ENCODE results near the gene FAM162A. TPM values are rescaled to one million over a fixed set of nuclear protein-coding genes. Genes with fewer than 3 reads are reported as not detected.

FAM162A gene
- polyA plus RNA-seq, 1 donor from 2014 or later: 16.2 TPM

DNA sequence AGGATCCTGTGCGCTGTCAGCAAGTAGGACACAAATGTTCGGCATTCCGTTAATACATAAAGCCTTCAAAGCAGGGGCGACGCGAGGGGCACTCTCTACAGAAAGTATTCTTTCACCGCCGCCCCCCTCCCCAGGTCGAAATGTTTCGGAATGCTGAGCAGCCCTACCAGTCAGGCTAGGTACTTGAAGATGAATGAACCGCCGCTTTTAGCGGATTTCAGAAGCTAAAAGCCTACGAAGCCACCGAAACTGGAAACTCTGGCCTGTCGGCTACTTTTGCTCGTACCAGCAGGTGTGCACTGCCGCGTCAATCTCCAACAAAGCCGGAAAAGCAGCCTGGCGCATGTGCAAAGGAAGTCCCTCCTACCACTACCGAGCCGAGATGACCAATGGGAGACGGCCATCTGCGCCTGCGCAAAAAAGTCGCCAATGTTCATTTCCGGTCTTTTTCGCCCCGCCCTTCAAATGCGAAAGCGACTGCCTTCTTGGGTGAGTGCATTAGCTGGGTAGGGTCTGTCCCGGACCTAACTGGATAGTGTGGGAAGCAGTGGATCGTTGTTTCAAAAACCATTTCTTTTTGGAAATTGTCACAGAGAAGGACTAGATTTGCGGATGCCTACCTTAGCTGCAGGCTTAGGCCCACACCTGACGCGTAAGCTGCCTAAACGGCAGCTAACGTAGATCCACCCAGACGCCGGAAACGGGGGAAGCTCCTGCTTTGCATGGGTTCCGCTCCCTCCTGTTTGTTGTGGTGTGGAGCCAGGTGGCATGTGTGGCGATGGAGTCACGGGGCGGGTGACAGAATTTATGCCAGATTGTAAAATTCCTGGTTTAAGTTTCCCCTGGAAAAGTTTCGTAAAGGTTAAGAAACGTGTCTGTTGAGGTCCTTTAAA is 32.0 kb downstream of the FAM162A start, which contains the start of gene WDR5B:
Gene WDR5B (minus strand): TSS at position 301 of the 893 bp plus-strand sequence. CDS start 534 bp downstream, outside the sequence.
- H2AFZ ChIP-seq (ENCODE audit: low read depth, low read length): peak within 1 kb of the TSS; percentile 84
- TF ChIP-seq POLR2AphosphoS5 (IDR thresholded peaks at IDR 0.05) (peak; percentile 92), RAD21 (conservative IDR thresholded peaks at IDR 0.05) (peak; percentile 41), SMC3 (conservative IDR thresholded peaks at IDR 0.05; ENCODE audit: poor library complexity) (peak; percentile 51), TAF1 (IDR thresholded peaks at IDR 0.05; ENCODE audit: low read depth) (peak; percentile 88), EP300 (conservative IDR thresholded peaks at IDR 0.05; ENCODE audit: poor library complexity, severe bottlenecking) (peak; percentile 77), EZH2 (IDR thresholded peaks at IDR 0.05; ENCODE audit: borderline replicate concordance, insufficient read depth, low read length, poor library complexity, severe bottlenecking) (no peak), MXI1 (conservative IDR thresholded peaks at IDR 0.05; ENCODE audit: poor library complexity, severe bottlenecking) (peak; percentile 94)
- TF ChIP-seq, protein P1, sequence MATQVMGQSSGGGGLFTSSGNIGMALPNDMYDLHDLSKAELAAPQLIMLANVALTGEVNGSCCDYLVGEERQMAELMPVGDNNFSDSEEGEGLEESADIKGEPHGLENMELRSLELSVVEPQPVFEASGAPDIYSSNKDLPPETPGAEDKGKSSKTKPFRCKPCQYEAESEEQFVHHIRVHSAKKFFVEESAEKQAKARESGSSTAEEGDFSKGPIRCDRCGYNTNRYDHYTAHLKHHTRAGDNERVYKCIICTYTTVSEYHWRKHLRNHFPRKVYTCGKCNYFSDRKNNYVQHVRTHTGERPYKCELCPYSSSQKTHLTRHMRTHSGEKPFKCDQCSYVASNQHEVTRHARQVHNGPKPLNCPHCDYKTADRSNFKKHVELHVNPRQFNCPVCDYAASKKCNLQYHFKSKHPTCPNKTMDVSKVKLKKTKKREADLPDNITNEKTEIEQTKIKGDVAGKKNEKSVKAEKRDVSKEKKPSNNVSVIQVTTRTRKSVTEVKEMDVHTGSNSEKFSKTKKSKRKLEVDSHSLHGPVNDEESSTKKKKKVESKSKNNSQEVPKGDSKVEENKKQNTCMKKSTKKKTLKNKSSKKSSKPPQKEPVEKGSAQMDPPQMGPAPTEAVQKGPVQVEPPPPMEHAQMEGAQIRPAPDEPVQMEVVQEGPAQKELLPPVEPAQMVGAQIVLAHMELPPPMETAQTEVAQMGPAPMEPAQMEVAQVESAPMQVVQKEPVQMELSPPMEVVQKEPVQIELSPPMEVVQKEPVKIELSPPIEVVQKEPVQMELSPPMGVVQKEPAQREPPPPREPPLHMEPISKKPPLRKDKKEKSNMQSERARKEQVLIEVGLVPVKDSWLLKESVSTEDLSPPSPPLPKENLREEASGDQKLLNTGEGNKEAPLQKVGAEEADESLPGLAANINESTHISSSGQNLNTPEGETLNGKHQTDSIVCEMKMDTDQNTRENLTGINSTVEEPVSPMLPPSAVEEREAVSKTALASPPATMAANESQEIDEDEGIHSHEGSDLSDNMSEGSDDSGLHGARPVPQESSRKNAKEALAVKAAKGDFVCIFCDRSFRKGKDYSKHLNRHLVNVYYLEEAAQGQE (IDR thresholded peaks at IDR 0.05; ENCODE audit: borderline replicate concordance): peak; percentile 91
- TF ChIP-seq, protein P2, sequence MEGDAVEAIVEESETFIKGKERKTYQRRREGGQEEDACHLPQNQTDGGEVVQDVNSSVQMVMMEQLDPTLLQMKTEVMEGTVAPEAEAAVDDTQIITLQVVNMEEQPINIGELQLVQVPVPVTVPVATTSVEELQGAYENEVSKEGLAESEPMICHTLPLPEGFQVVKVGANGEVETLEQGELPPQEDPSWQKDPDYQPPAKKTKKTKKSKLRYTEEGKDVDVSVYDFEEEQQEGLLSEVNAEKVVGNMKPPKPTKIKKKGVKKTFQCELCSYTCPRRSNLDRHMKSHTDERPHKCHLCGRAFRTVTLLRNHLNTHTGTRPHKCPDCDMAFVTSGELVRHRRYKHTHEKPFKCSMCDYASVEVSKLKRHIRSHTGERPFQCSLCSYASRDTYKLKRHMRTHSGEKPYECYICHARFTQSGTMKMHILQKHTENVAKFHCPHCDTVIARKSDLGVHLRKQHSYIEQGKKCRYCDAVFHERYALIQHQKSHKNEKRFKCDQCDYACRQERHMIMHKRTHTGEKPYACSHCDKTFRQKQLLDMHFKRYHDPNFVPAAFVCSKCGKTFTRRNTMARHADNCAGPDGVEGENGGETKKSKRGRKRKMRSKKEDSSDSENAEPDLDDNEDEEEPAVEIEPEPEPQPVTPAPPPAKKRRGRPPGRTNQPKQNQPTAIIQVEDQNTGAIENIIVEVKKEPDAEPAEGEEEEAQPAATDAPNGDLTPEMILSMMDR (IDR thresholded peaks at IDR 0.05; ENCODE audit: poor library complexity, severe bottlenecking): peak; percentile 44
- no peaks in the 10 kb centered on the region for H3F3A ChIP-seq (ENCODE audit: insufficient read depth, low read length, poor library complexity, severe bottlenecking)

DNA sequence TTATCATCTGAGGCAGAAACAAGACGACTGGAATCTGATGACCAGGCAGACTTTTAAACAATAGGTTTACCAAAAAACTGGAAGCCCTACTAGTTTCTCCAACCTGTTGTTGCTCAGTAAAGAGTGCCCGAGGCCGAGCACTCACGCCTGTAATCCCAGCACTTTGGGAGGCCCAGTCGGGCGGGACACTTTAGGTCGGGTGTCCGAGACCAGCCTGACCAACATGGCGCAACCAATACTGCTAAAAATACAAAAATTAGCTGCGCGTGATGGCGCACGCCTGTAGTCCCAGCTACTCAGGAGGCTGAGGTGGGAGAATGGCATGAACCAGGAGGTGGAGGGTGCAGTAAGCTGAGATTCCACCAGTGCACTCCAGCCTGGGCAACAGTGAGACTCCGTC is 33.0 kb downstream of the FAM162A start:
- H3K4me2 ChIP-seq (ENCODE audit: low read length): peak overlapping the region; percentile 77
- peak overlapping the region; percentile 82 for H3K9ac ChIP-seq (ENCODE audit: low read length)
- H3K9me3 ChIP-seq (ENCODE audit: low read length): no peaks in the 10 kb centered on the region
- H3K27ac ChIP-seq (ENCODE audit: low read length): peak overlapping the region; percentile 91
- no peaks in the 10 kb centered on the region for H3F3A ChIP-seq (ENCODE audit: insufficient read depth, low read length, poor library complexity, severe bottlenecking)
- peaks cover 32% of the 10 kb centered on the region for H3K79me2 ChIP-seq (replicated peaks; ENCODE audit: insufficient read depth, low read length)
- H4K20me1 ChIP-seq (ENCODE audit: insufficient read depth): no peaks in the 10 kb centered on the region
- H3K36me3 ChIP-seq (ENCODE audit: insufficient read depth, low read length): no peaks in the 10 kb centered on the region
- H3K9me2 ChIP-seq (ENCODE audit: insufficient read depth, low read length): no peaks in the 10 kb centered on the region
- H3K4me3 ChIP-seq (ENCODE audit: low read length): peak overlapping the region; percentile 80
- H3K27me3 ChIP-seq (ENCODE audit: insufficient read depth, low read depth, low read length): no peaks in the 10 kb centered on the region
- TF ChIP-seq TAF1 (IDR thresholded peaks at IDR 0.05; ENCODE audit: low read depth): no peak
- no peak for TF ChIP-seq EP300 (conservative IDR thresholded peaks at IDR 0.05; ENCODE audit: poor library complexity, severe bottlenecking)
- no peak for TF ChIP-seq SMC3 (conservative IDR thresholded peaks at IDR 0.05; ENCODE audit: poor library complexity)
- TF ChIP-seq RAD21 (conservative IDR thresholded peaks at IDR 0.05): no peak
- TF ChIP-seq MXI1 (conservative IDR thresholded peaks at IDR 0.05; ENCODE audit: poor library complexity, severe bottlenecking): no peak
- no peak for TF ChIP-seq POLR2AphosphoS5 (IDR thresholded peaks at IDR 0.05)
- TF ChIP-seq, protein P2 (IDR thresholded peaks at IDR 0.05; ENCODE audit: poor library complexity, severe bottlenecking): no peak
- TF ChIP-seq EZH2 (IDR thresholded peaks at IDR 0.05; ENCODE audit: borderline replicate concordance, insufficient read depth, low read length, poor library complexity, severe bottlenecking): no peak
- TF ChIP-seq, protein P1 (IDR thresholded peaks at IDR 0.05; ENCODE audit: borderline replicate concordance): no peak
- no peak overlapping the region for H2AFZ ChIP-seq (ENCODE audit: low read depth, low read length)

More for the DNA sequence above, 32.0 kb downstream of the FAM162A start, which contains the start of gene WDR5B:
- H3K9ac ChIP-seq (ENCODE audit: low read length): peak within 1 kb of the TSS; percentile 82
- H3K9me2 ChIP-seq (ENCODE audit: insufficient read depth, low read length): no peaks in the 10 kb centered on the region
- no peaks in the 10 kb centered on the region for H3K9me3 ChIP-seq (ENCODE audit: low read length)
- no peaks in the 10 kb centered on the region for H4K20me1 ChIP-seq (ENCODE audit: insufficient read depth)
- H3K79me2 ChIP-seq (replicated peaks; ENCODE audit: insufficient read depth, low read length): peaks cover 32% of the 10 kb centered on the region
- H3K4me3 ChIP-seq (ENCODE audit: low read length): peak within 1 kb of the TSS; percentile 80
- no peaks in the 10 kb centered on the region for H3K27me3 ChIP-seq (ENCODE audit: insufficient read depth, low read depth, low read length)
- H3K27ac ChIP-seq (ENCODE audit: low read length): peak within 1 kb of the TSS; percentile 91
- peak within 1 kb of the TSS; percentile 93 for H3K4me2 ChIP-seq (ENCODE audit: low read length)
- no peaks in the 10 kb centered on the region for H3K36me3 ChIP-seq (ENCODE audit: insufficient read depth, low read length)

All from neural cell (in vitro differentiated cells).